Measurements from ENCODE around the gene JAM2. TPM values are rescaled to one million over a fixed set of nuclear protein-coding genes. Genes with fewer than 3 reads are reported as not detected.

Gene JAM2
- total RNA-seq, 1 experiment from 2014 or later, result 0.20 TPM

- Mint-ChIP-seq H3K36me3 (ENCODE audit: insufficient read depth, unreplicated experiment) (no peaks in the 10 kb centered on the region), H3K27me3 (ENCODE audit: insufficient read depth, unreplicated experiment) (peaks cover 23% of the 10 kb centered on the region), H3K4me3 (ENCODE audit: unreplicated experiment) (no peak overlapping the region), H3K4me1 (ENCODE audit: low read depth, unreplicated experiment) (peaks cover 6% of the 10 kb centered on the region), H3K27ac (ENCODE audit: unreplicated experiment) (no peak overlapping the region), H3K9me3 (ENCODE audit: unreplicated experiment) (no peaks in the 10 kb centered on the region)
- no peak for TF ChIP-seq CTCF (IDR thresholded peaks at IDR 0.05; ENCODE audit: insufficient read depth in 1 of 2, low read depth in 1 of 2, low read length in 1 of 2, severe bottlenecking in 1 of 2, unreplicated experiment in 1 of 2)
- no TSS peak for BruUV-seq (replicated peaks)
- ChIA-PET CTCF (no interaction called here), POLR2A (no interaction called here)
- Histone ChIP-seq H3K36me3 (ENCODE audit: control insufficient read depth, insufficient read depth, low read length) (no peaks in the 10 kb centered on the region), H3K9me3 (no peaks in the 10 kb centered on the region), H3K27me3 (replicated peaks; ENCODE audit: control insufficient read depth, insufficient read depth, low read length) (no peaks in the 10 kb centered on the region; the same call in 1 of the 2 replicates), H3K4me1 (no peaks in the 10 kb centered on the region), H3K4me3 (ENCODE audit: low read depth, low read length) (no peak overlapping the region)
- DNase-seq, result no peak
- intact Hi-C loops (cut with micrococcal nuclease; ENCODE audit: unreplicated experiment), result no loop called here
Observed at GRCh38 chr21:25640943-25641292, 1.9 kb downstream of the JAM2 start.

- no peak for TF ChIP-seq CTCF (IDR thresholded peaks at IDR 0.05; ENCODE audit: insufficient read depth in 1 of 2, low read depth in 1 of 2, low read length in 1 of 2, severe bottlenecking in 1 of 2, unreplicated experiment in 1 of 2)
- no peaks in the 10 kb centered on the region for H3K4me1 ChIP-seq
- H3K4me1 Mint-ChIP-seq (ENCODE audit: low read depth, unreplicated experiment), result peaks cover 6% of the 10 kb centered on the region
- no peak for DNase-seq
- peaks cover 14% of the 10 kb centered on the region for H3K27me3 Mint-ChIP-seq (ENCODE audit: insufficient read depth, unreplicated experiment)
- H3K36me3 ChIP-seq (ENCODE audit: control insufficient read depth, insufficient read depth, low read length), result no peaks in the 10 kb centered on the region
- intact Hi-C loops (cut with micrococcal nuclease; ENCODE audit: unreplicated experiment), result no loop called here
- H3K36me3 Mint-ChIP-seq (ENCODE audit: insufficient read depth, unreplicated experiment), result no peaks in the 10 kb centered on the region
- H3K4me3 ChIP-seq (ENCODE audit: low read depth, low read length), result no peak overlapping the region
- H3K27me3 ChIP-seq (replicated peaks; ENCODE audit: control insufficient read depth, insufficient read depth, low read length), result no peaks in the 10 kb centered on the region; the same call in 1 of the 2 replicates
- no peak overlapping the region for H3K4me3 Mint-ChIP-seq (ENCODE audit: unreplicated experiment)
- no peaks in the 10 kb centered on the region for H3K9me3 Mint-ChIP-seq (ENCODE audit: unreplicated experiment)
- H3K27ac Mint-ChIP-seq (ENCODE audit: unreplicated experiment), result no peak overlapping the region
- POLR2A ChIA-PET, result no interaction called here
- H3K9me3 ChIP-seq, result no peaks in the 10 kb centered on the region
- BruUV-seq (replicated peaks), result no TSS peak
- CTCF ChIA-PET, result no interaction called here
Observed at GRCh38 chr21:25643486-25643885, 4.4 kb downstream of the JAM2 start.

GRCh38 chr21:25646474-25646873, 7.4 kb downstream of the JAM2 start:
- intact Hi-C loops (cut with micrococcal nuclease; ENCODE audit: unreplicated experiment), result no loop called here
- POLR2A ChIA-PET, result interaction anchor here (0.7 kb wide), 1 partner anchor 8 kb away, joined by 3 read pairs; no protein-coding TSS in a partner anchor

More at GRCh38 chr21:25646474-25646873, 7.4 kb downstream of the JAM2 start:
- no TSS peak for BruUV-seq (replicated peaks)
- H3K36me3 Mint-ChIP-seq (ENCODE audit: insufficient read depth, unreplicated experiment), result no peaks in the 10 kb centered on the region
- peaks cover 10% of the 10 kb centered on the region for H3K27me3 Mint-ChIP-seq (ENCODE audit: insufficient read depth, unreplicated experiment)
- Histone ChIP-seq H3K9me3 (no peaks in the 10 kb centered on the region), H3K4me3 (ENCODE audit: low read depth, low read length) (no peak overlapping the region), H3K4me1 (no peaks in the 10 kb centered on the region), H3K36me3 (ENCODE audit: control insufficient read depth, insufficient read depth, low read length) (no peaks in the 10 kb centered on the region), H3K27me3 (replicated peaks; ENCODE audit: control insufficient read depth, insufficient read depth, low read length) (no peaks in the 10 kb centered on the region)
- DNase-seq, result no peak
- CTCF ChIA-PET, result no interaction called here
- no peak overlapping the region for H3K4me3 Mint-ChIP-seq (ENCODE audit: unreplicated experiment)
- no peak for TF ChIP-seq CTCF (IDR thresholded peaks at IDR 0.05; ENCODE audit: insufficient read depth in 1 of 2, low read depth in 1 of 2, low read length in 1 of 2, severe bottlenecking in 1 of 2, unreplicated experiment in 1 of 2)
- H3K4me1 Mint-ChIP-seq (ENCODE audit: low read depth, unreplicated experiment), result peaks cover 6% of the 10 kb centered on the region
- no peaks in the 10 kb centered on the region for H3K9me3 Mint-ChIP-seq (ENCODE audit: unreplicated experiment)
- no peak overlapping the region for H3K27ac Mint-ChIP-seq (ENCODE audit: unreplicated experiment)
